T47D (cell line): ENCODE results near the gene TTLL11.
"Not testable (repeated sequence)": the region's sequence is repeated elsewhere in the genome, so short reads cannot be mapped to it uniquely, and the experiment has no call there.

Source experiments
- DNase-seq, 2 experiments: peaks; one replicate each; pipeline versions ENCODE4 v3.0.0 to v3.0.0-alpha.2; 2011 to 2012; ENCODE audit warnings: low read depth in 1 of 2, low spot score in 1 of 2
- JUND ChIP-seq: IDR thresholded peaks from 2 replicates; pipeline ENCODE4 v1.6.1; 2012; ENCODE audit warnings: low read depth
- in situ Hi-C: cut with HindIII; loops from 2 replicates; pipeline ENCODE4 v1.10.0; 2016; ENCODE audit warnings: low sequenced_read_pairs, low pct_unique_long_range_greater_than_20kb

TTLL11 gene

DNA sequence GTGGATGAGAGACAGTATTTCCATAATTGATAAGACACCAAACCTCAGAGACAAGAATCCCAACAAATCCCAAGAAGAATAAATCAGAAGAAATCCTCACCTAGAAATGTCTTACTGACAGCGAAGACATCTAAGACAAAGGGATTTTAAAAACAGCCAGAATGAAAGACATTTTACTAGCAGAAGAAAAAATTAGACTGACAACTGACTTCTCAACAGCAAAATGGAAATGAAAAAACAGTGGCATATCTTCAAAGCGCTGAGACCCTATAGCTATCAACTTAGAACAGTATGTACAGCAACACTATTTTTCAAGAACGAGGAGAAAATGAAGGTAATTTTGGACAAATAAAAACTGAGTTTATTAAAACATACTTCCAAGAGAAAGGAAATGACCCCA is 16.3 kb downstream of the TTLL11 start:
- TF ChIP-seq JUND: no peak
- no peak for DNase-seq
- in situ Hi-C loops: no loop called here

DNA sequence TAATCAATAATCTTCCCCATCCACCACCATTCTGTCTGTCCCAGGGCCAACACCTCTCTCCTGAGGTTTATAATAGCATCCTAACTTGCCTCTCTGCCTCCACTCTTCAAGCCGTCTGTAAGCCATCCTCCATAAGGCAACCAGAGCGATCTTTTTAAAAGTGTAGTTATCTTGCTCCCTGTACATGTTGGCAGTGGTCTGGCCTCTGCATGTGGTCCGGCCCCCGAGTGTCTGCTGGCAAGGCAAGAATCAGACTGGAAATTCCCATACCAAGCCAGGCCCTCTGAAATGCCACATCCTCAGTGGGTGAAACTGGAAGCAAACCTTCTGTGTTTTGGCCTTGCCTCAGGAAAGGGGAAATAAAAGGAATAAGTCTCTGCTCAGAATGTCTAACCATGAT is 17.0 kb downstream of the TTLL11 start:
- TF ChIP-seq JUND: no peak
- in situ Hi-C loops: no loop called here
- no peak for DNase-seq

DNA sequence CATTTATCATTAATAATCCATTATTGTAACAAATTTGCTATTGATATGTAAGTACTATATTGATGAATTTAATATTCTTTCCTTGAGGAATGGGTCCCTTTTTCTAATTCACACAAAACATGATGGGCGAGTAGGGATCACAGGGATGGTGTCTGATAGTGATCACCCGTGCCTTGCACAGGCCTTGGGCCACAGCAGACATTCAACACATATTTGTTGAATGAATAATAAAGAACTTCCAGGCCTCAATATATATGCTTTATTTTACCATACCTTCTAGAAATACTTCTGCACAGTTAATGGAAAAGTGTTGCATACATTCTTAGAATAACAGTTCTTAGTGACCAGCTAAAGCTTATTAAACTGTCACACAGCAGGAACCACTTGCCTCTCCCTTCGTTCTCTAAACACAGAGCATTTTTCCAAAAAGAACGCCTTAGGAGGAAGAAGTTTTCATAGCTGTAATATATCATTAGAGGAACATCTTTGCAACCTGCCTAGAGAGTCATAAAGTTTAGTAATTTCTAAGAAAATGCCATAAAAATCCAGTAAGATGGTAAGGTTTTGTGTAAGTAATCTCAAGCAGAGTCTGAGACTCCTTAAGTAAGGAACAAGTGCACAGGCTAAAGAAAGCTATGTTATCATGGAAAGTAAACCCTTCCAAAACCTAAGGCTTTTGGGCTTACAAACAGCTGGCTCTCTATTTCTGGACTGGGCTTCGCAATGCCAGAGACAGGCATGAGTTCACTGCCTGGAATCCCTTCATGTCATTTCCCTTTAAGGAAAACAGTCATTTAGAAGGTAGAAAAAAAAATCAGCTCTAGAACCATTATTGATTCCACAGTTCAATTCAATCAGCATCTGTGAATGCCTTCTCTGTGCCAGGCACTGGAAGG is 17.7 kb downstream of the TTLL11 start:
- DNase-seq: no peak
- TF ChIP-seq JUND: no peak
- in situ Hi-C loops: no loop called here

DNA sequence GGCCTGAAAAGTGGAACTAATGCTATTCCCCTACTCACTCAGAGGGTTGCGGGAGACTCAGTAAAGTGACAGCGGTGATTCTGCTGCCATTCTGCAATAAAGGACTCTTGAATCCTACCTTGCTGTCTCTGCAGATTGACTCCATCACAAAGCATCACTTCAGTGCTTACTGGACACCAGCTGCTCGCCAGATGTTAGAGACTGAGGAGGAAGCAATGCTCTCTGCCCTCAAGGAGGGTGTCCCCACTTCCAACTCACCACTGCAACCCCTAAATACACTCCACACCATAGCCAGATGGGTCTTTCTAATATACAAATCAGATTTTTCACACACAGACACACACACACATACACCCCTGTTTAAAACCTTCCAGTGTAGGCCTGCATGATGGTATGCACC is 21.4 kb downstream of the TTLL11 start:
- DNase-seq: no peak
- in situ Hi-C loops: no loop called here
- no peak for TF ChIP-seq JUND

DNA sequence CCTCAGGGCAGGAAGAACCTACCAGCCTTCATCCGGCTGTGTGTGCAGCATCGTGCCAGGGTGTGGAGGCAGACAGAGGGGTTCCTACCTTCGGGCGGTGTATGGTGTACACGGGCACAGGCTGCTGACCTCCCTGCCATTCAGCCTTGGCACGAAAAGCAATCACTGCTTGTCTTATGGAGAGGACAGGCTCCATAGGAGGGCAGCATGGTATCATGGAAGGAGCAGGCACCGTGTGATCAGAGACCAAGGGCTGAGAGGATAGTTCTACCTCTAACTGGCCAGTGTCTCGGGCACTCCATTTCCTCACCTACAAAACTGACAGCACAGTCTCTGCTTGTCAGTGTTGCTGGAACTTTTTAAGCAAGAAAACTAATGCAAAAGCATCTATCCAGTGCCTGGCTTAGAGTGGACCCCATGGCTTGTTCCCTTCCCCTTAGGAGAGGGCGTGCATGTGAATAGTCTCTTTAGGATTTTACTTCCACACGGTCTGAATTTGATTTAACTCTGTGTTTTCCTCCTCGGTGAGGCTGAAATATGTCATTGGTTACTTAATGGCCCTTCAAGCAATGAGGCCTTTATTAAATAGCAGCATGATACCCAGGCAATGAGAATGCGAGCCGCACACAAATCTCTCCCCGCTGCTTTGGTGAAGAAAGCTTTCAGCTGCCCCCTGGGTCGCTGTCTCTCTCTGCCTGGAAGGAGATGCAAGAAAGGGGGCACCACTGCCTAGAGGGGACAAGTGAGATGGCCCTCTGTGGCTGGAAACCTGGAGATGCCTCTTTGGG is 22.2 kb downstream of the TTLL11 start:
- TF ChIP-seq JUND: no peak
- no peak for DNase-seq
- in situ Hi-C loops: no loop called here

DNA sequence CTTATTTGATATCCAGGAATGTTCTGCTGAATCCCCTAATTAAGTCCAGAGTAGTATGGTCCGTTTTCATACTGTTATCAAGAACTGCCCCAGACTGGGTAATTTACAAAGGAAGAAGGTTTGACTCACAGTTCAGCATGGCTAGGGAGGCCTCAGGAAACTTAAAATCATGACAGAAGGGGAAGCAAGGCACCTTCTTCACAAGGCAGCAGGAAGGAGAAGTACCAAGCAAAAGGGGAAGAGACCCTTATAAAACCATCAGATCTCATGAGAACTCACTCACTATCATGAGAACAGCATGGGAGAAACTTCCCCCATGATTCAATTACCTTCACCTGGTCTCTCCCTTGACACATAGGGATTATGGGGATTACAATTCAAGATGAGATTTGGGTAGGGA is 26.4 kb downstream of the TTLL11 start:
- in situ Hi-C loops, DNase-seq: not testable (repeated sequence)

DNA sequence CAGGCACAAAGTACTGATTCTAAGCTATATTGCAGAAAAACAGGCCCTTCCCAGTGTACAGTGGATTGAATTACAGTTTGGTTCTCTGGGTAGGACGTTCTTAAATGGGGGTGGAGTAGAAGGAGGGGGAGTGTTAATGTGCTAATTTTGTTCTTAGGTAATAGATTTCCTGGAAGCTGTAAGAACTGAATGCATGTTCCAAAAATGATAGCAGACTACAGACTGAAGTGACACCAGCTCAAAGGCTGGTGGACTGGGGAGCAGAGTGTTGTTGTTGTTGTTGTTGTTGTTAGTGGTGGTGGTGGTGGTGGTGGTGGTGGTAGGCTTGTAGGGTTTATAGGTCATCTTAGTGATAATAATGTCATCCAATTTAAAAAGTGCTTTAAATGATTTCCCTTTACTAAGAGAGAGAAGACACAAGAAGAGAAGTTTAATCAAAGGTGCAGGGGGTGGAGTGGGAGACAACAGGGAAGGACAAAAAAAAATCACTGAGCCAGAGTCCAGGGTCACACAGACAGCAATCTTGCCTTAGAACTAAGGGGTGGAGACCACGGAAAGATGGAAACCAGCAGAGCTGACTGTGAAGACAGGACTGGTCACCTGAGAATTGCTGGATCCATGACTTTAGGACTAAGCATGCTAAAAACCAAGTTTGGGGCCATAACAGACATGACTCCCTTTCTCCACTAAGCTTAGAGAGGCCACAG is 27.0 kb downstream of the TTLL11 start:
- TF ChIP-seq JUND: no peak
- in situ Hi-C loops: no loop called here
- no peak for DNase-seq

DNA sequence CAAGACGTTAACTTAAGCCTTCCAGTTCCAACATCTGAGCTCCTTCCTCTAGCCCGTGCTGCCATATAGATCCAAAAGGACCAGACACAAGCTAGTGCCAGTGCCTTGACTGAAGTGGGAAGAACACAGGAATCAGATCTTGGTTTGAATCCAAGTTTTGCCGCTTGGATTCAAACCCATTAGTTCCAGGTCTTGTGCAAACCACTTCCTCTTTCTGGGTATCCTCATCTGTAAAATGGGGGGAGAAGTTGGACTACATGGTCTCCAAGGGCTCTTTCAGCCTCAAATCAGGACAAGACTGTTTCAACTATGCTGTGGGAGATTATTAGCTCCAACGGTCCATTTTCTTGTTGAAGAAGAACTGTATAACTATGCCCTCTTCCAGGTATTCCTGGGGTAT is 32.6 kb downstream of the TTLL11 start:
- TF ChIP-seq JUND: no peak
- in situ Hi-C loops: no loop called here
- DNase-seq: no peak

DNA sequence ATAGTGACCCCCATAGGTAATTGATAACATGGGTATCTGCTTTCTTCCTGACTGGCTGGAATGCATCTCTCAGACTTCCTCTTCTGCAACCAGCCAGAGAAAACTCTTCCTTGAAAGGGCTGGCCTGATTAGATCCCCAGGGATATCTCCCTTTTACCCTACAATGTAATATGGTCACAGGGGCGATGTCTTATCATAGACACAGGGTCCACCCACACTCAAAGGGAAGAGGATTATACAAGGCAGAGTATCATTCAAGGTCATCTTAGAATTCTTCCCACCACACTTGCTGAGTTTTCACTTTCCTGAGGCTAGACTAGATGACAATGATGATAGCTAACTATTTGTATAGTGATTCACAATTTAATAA is 33.2 kb downstream of the TTLL11 start:
- no peak for DNase-seq
- TF ChIP-seq JUND: no peak
- in situ Hi-C loops: no loop called here

DNA sequence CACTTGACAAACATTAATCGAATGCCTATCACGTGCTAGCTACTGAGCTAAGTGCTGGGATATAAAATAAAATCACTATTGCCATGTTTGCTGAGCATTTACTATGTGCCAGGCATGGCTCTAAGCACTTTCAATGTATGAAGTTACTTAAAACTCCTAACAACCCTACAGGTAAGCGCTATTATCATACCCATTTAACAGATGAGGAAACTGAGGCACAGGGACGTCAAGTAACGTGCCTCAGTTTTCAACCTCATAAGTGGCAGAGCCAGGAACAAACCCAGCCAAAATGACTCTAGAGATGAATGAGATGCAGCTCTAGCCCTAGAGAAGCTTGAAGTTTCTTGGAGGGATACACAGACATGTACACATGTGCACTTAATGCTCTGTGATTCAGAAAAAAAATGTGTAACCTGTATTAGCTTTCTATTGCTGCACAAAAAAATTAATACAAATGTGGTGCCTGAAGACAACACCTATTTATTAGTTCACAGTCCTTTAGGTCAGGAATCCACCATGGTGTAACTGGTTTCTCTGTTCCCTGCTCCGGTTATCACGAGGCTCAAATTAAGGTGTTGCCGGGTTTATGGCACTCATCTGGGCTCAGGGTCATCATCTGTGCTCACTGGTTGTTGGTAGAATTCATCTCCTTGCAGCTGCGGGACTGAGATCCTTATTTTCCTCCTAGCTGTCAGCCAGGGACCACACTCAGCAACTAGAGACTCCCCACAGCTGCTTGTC is 33.7 kb downstream of the TTLL11 start:
- DNase-seq: no peak
- TF ChIP-seq JUND: no peak
- in situ Hi-C loops: no loop called here

DNA sequence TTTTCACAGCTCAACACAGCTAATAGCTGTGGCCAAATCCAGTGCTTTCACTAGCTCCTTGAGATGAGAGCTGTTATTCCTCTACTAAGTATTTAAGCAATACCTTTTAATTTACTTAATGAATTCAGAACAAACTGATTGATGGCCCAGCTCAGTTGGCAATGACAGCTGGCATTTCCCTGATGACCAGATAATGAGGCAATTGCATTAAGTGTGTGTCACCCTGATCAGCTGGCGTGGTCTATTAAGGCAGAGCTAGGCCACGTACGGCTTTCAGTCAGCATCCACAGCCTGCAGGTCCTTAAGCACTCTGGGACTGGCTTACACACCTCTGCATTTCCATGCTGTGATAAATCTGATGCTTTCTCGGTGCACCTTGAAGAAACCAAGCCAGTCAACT is 34.4 kb downstream of the TTLL11 start:
- no peak for DNase-seq
- in situ Hi-C loops: no loop called here

DNA sequence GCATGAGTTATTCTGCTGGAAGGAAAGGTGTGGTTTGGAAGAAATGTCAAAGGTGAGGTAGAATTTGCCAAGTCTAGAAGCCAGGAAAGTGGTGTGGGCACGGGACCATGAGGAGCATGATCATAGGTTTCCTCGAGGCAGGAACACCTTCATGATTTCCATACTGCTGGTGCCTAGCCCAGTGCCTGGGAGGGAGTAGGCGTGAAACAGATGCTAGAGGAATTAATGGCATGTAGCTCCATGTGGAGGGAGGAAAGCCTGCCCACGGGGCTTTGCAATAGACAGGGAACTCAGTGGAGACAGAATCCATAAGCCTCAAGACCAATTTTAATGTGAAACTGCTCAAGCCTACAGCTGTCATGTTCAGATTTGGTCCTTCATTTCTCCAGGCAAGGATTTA is 35.1 kb downstream of the TTLL11 start:
- in situ Hi-C loops: no loop called here
- no peak for DNase-seq

More for the DNA sequence above, 34.4 kb downstream of the TTLL11 start:
- TF ChIP-seq JUND: no peak

More for the DNA sequence above, 35.1 kb downstream of the TTLL11 start:
- no peak for TF ChIP-seq JUND
